ENCODE measurements around the gene RAB4A.

DNA sequence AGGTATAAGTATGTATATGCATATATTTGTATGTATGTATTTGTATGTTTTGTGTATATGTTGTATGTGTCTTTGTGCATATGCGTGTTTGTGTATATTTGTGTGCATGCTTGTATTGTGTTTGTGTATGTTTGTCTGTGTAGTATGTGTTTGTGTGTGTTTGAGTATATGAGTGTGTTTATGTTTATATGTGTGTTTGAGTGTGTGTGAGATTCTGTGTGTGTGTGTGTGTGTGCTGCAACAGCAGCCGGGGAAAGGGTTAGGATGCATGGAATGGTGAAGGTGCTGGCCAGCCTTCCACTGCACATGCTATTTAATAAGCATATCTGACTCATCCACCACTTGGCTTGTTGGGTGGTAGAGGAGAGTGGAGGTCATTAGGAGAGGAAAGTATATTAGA, 46.6 kb upstream of the RAB4A start:
- TF ChIP-seq, protein P1, sequence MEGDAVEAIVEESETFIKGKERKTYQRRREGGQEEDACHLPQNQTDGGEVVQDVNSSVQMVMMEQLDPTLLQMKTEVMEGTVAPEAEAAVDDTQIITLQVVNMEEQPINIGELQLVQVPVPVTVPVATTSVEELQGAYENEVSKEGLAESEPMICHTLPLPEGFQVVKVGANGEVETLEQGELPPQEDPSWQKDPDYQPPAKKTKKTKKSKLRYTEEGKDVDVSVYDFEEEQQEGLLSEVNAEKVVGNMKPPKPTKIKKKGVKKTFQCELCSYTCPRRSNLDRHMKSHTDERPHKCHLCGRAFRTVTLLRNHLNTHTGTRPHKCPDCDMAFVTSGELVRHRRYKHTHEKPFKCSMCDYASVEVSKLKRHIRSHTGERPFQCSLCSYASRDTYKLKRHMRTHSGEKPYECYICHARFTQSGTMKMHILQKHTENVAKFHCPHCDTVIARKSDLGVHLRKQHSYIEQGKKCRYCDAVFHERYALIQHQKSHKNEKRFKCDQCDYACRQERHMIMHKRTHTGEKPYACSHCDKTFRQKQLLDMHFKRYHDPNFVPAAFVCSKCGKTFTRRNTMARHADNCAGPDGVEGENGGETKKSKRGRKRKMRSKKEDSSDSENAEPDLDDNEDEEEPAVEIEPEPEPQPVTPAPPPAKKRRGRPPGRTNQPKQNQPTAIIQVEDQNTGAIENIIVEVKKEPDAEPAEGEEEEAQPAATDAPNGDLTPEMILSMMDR (IDR thresholded peaks at IDR 0.05): no peak
- TF ChIP-seq POLR2A (IDR thresholded peaks at IDR 0.05): no peak
